K562 (cell line): ENCODE data around the gene ZP1. TPM values are rescaled to one million over a fixed set of nuclear protein-coding genes. Genes with fewer than 3 reads are reported as not detected.

Source experiments
- CTCF ChIP-seq, 3 experiments: IDR thresholded peaks in 2 of 3; conservative IDR thresholded peaks in 1 of 3; 2 replicates each; pipeline ENCODE4 v1.5.1; 2011 to 2012; ENCODE audit warnings: low read length in 3 of 3, mild to moderate bottlenecking in 3 of 3, control low read depth in 2 of 3, improper control_type of control experiment in 1 of 3, inconsistent platforms in 1 of 3, low read depth in 1 of 3, mixed read lengths in 1 of 3, moderate library complexity in 1 of 3; ENCODE audit not compliant: insufficient read depth in 2 of 3
- DPF2 ChIP-seq: fragments of 450-650 bp; IDR thresholded peaks from 2 replicates; pipeline ENCODE4 v1.6.1; 2016
- HNRNPH1 ChIP-seq: fragments of 200-400 bp; formaldehyde crosslinking; optimal IDR thresholded peaks from 2 replicates; pipeline ENCODE3; 2017; ENCODE audit warnings: low read depth, mild to moderate bottlenecking, low read length, moderate library complexity
- JUND ChIP-seq, 2 experiments: IDR thresholded peaks; 2 replicates in 1 of 2; 3 replicates in 1 of 2; pipeline ENCODE4 v1.6.1; 2011; ENCODE audit warnings: borderline replicate concordance in 2 of 2, low read depth in 2 of 2, low read length in 2 of 2, improper control_type of control experiment in 1 of 2, missing biosample characterization in 1 of 2, missing genetic modification characterization in 1 of 2, missing genetic modification reagents in 1 of 2
- NCOA6 ChIP-seq: fragments of 450-650 bp; IDR thresholded peaks from 2 replicates; pipeline ENCODE4 v1.6.1; 2017; ENCODE audit warnings: mild to moderate bottlenecking
- SRSF7 ChIP-seq: fragments of 200-400 bp; formaldehyde crosslinking; optimal IDR thresholded peaks from 2 replicates; pipeline ENCODE3; 2017; ENCODE audit warnings: mild to moderate bottlenecking, low read depth, low read length
- TFAM ChIP-seq: fragments of 250-450 bp; sonication (Bioruptor Pico); conservative IDR thresholded peaks from 2 replicates; pipeline ENCODE4 v1.5.0; 2021; ENCODE audit warnings: mild to moderate bottlenecking, moderate library complexity
- ZNF232 ChIP-seq: sonication (generic); formaldehyde crosslinking; IDR thresholded peaks from 2 replicates; pipeline ENCODE4 v1.8.0; 2022; ENCODE audit warnings: mild to moderate bottlenecking, missing genetic modification reagents
- ZNF57 ChIP-seq: fragments of 450-650 bp; formaldehyde crosslinking; IDR thresholded peaks from 2 replicates; pipeline ENCODE4 v1.4.0; 2020; ENCODE audit warnings: mild to moderate bottlenecking, moderate library complexity
- polyA plus RNA-seq, 8 experiments: library from polyadenylated mRNA; depleted of rRNA in 4 of 8; stranded (reverse) in 5 of 8; unstranded in 3 of 8; fragments of >200 nt; fragmentation: Nextera tagmentation in 2 of 8; fragmentation: Illumina TruSeq in 1 of 8; extraction: Ambion mirVana in 2 of 8; extraction: Trizol in 1 of 8; gene quantifications; 2 replicates each; pipeline versions ENCODE4 v1.2.1 to v1.2.3, GENCODE V29; 2011 to 2014; ENCODE audit warnings: inconsistent platforms in 1 of 8, missing spikeins in 1 of 8
- total RNA-seq, 7 experiments: library from RNA; depleted of rRNA in 6 of 7; stranded (reverse); fragments of >200 nt in 6 of 7; fragmentation: Illumina TruSeq in 2 of 7; extraction: Trizol in 2 of 7; gene quantifications; 2 replicates each; pipeline versions ENCODE4 v1.2.1 to v1.2.3, GENCODE V29; 2011 to 2021; ENCODE audit warnings: low replicate concordance in 1 of 7
- TF ChIP-seq, protein P1 (sequence below): fragments of 250-450 bp; sonication (Bioruptor Pico); IDR thresholded peaks from 2 replicates; pipeline ENCODE4 v1.8.0; 2021; ENCODE audit warnings: mild to moderate bottlenecking, moderate library complexity
- TF ChIP-seq, protein P2 (sequence below): sonication (generic); formaldehyde crosslinking; IDR thresholded peaks from 2 replicates; pipeline ENCODE4 v1.9.0; 2022; ENCODE audit warnings: mild to moderate bottlenecking, missing genetic modification reagents
- TF ChIP-seq, protein P3 (sequence below): fragments of 250-450 bp; sonication (Bioruptor Pico); IDR thresholded peaks from 2 replicates; pipeline ENCODE4 v1.4.0; 2020; ENCODE audit warnings: mild to moderate bottlenecking, moderate library complexity

The ZP1 gene
- total and polyA plus RNA-seq, 9 of the 15 experiments (the other 6 are each of a cell fraction or from before 2014, with no cell fraction given) = 0.11 to 0.15 TPM; not detected in 7

DNA sequence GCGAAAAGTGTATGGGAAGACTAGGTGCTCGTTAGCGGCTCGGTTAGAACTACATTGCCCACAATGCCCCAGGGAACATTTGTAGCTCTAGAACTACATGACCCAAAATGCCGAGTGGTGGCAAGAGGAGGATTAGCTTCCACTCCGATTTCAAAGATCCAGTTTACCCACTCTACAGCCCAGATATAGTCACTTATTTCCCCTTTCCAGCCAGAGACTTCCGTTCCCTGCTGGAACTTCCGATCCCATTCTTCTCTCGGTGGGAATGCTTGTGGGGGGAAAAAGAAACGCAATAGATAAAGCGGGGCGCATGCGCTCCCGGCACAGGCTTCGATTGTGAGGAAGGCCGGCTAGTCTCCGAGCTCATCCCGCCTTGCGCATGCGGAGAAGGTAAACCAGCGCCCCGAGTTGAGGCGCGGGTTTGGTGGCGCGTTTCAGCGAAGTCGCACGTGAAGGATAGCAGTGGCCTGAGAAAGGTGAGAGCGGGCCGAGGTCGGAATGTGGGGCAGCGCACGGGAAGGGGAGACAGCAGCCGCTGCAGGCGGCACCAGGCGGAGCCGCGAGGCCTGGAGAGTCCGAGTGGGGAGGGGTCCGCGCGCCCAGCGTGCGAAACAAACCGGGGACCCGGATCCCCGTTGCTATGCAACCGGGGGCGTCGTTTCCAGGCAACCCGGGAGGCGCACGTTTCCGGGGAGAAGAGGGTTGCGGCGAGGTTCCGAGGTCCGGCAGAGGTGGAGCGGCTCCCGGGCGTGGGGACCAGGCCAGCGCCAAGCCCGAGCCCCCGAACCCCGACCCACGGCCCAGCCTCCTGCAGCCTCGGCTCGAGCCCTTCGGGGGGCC lies 46.7 kb downstream of the ZP1 start, which contains the start of gene TMEM109 (continued):
- TF ChIP-seq NCOA6 (no peak), DPF2 (peak; percentile 50; the same call in 1 of the 2 replicates), JUND (IDR thresholded peaks at IDR 0.05; ENCODE audit: borderline replicate concordance, low read depth, low read length) (peak; percentile 2; the same call in 1 of the 2 replicates), JUND (tag; IDR thresholded peaks at IDR 0.05; ENCODE audit: borderline replicate concordance, low read depth, low read length) (no peak), HNRNPH1 (no peak), TFAM (no peak), ZNF57 (CRISPR knock-in tag) (no peak), SRSF7 (no peak), CTCF (IDR thresholded peaks at IDR 0.05 in 2 of 3, conservative IDR thresholded peaks at IDR 0.05 in 1 of 3; ENCODE audit: insufficient read depth in 2 of 3, low read depth in 1 of 3, low read length in 3 of 3) (no peak), ZNF232 (CRISPR knock-in tag) (no peak)
- TF ChIP-seq, protein P1, sequence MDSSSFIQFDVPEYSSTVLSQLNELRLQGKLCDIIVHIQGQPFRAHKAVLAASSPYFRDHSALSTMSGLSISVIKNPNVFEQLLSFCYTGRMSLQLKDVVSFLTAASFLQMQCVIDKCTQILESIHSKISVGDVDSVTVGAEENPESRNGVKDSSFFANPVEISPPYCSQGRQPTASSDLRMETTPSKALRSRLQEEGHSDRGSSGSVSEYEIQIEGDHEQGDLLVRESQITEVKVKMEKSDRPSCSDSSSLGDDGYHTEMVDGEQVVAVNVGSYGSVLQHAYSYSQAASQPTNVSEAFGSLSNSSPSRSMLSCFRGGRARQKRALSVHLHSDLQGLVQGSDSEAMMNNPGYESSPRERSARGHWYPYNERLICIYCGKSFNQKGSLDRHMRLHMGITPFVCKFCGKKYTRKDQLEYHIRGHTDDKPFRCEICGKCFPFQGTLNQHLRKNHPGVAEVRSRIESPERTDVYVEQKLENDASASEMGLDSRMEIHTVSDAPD (CRISPR knock-in tag) = no peak
- TF ChIP-seq, protein P2, sequence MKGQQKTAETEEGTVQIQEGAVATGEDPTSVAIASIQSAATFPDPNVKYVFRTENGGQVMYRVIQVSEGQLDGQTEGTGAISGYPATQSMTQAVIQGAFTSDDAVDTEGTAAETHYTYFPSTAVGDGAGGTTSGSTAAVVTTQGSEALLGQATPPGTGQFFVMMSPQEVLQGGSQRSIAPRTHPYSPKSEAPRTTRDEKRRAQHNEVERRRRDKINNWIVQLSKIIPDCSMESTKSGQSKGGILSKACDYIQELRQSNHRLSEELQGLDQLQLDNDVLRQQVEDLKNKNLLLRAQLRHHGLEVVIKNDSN = peak; percentile 64
- TF ChIP-seq, protein P3, sequence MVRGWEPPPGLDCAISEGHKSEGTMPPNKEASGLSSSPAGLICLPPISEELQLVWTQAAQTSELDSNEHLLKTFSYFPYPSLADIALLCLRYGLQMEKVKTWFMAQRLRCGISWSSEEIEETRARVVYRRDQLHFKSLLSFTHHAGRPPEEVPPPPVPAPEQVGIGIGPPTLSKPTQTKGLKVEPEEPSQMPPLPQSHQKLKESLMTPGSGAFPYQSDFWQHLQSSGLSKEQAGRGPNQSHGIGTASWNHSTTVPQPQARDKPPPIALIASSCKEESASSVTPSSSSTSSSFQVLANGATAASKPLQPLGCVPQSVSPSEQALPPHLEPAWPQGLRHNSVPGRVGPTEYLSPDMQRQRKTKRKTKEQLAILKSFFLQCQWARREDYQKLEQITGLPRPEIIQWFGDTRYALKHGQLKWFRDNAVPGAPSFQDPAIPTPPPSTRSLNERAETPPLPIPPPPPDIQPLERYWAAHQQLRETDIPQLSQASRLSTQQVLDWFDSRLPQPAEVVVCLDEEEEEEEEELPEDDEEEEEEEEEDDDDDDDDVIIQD (CRISPR knock-in tag) = no peak
